Hepatocyte (in vitro differentiated cells): Measurements from ENCODE around the gene GBE1.

Experiments used
- CTCF ChIP-seq: fragments of 200-600 bp; sonication (generic); IDR thresholded peaks from 2 replicates; pipeline ENCODE4 v1.5.1; 2016; ENCODE audit warnings: antibody characterized with exemption, mild to moderate bottlenecking; ENCODE audit not compliant: poor library complexity
- EZH2 ChIP-seq: fragments of 200-600 bp; sonication (generic); IDR thresholded peaks from 2 replicates; pipeline ENCODE4 v1.6.1; 2016; ENCODE audit warnings: antibody characterized with exemption, mild to moderate bottlenecking, borderline replicate concordance
- EZH2phosphoT487 ChIP-seq: fragments of 200-600 bp; sonication (generic); IDR thresholded peaks from one replicate; pipeline ENCODE4 v1.6.1; 2018; ENCODE audit warnings: antibody characterized with exemption, mild to moderate bottlenecking, low read depth, moderate library complexity; ENCODE audit not compliant: unreplicated experiment, severe bottlenecking

GRCh38 chr3:81451611-81452010, 309.8 kb downstream of the GBE1 start:
- TF ChIP-seq CTCF (no peak), EZH2phosphoT487 (no peak), EZH2 (no peak)
